CD4-positive, CD25-positive, alpha-beta regulatory T cell (primary cell): Measurements from ENCODE around the gene HOXD13. TPM values are rescaled to one million over a fixed set of nuclear protein-coding genes. Genes with fewer than 3 reads are reported as not detected.
A peak's percentile ranks its signal among the peaks of the same experiment; 100 is the strongest.

Source experiments
- ATAC-seq, 2 donors: fragments of 150-1000 bp; cut with Tn5 transposase; one replicate each; pipeline ENCODE4 v1.10.0; 2021; ENCODE audit warnings: low read depth in 2 of 2, moderate number of reproducible peaks in 2 of 2, moderate library complexity in 1 of 2
- DNase-seq, 3 donors: peaks; one replicate each; pipeline versions ENCODE4 v3.0.0 to v3.0.0-alpha.2; 2012 to 2022; ENCODE audit warnings: mixed read lengths in 1 of 3
- H3K27ac ChIP-seq: one replicate; pipeline ENCODE4 v1.7.0; 2013; ENCODE audit warnings: mild to moderate bottlenecking, low read length; ENCODE audit not compliant: insufficient read depth, poor library complexity, severe bottlenecking
- H3K27me3 ChIP-seq: one replicate; pipeline ENCODE4 v1.7.0; 2013; ENCODE audit warnings: low read length; ENCODE audit not compliant: control insufficient read depth, insufficient read depth
- H3K36me3 ChIP-seq: one replicate; pipeline ENCODE4 v1.7.0; 2013; ENCODE audit warnings: mild to moderate bottlenecking, low read length, moderate library complexity; ENCODE audit not compliant: control insufficient read depth, insufficient read depth
- H3K4me1 ChIP-seq: 2 replicates; pipeline ENCODE4 v1.7.0; 2013; ENCODE audit warnings: mild to moderate bottlenecking, low read length; ENCODE audit not compliant: insufficient read depth, control insufficient read depth, poor library complexity, severe bottlenecking
- H3K4me3 ChIP-seq: one replicate; pipeline ENCODE4 v1.7.0; 2013; ENCODE audit warnings: low read depth, mild to moderate bottlenecking, low read length, moderate library complexity
- H3K9me3 ChIP-seq, 2 experiments: 1 replicate in 1 of 2; 2 replicates in 1 of 2; pipeline ENCODE4 v1.7.0; 2013; ENCODE audit warnings: low read length in 2 of 2, mild to moderate bottlenecking in 1 of 2, moderate library complexity in 1 of 2; ENCODE audit not compliant: control insufficient read depth in 2 of 2
- H3K27ac Mint-ChIP-seq, 3 donors: one replicate each; pipeline ENCODE4 v1.8.0; 2020 to 2022; ENCODE audit warnings: mild to moderate bottlenecking in 3 of 3, mixed read lengths in 3 of 3, moderate library complexity in 2 of 3
- H3K27me3 Mint-ChIP-seq: one replicate; pipeline ENCODE4 v1.8.0; 2022; ENCODE audit warnings: mild to moderate bottlenecking, mixed read lengths
- H3K36me3 Mint-ChIP-seq: one replicate; pipeline ENCODE4 v1.8.0; 2020; ENCODE audit warnings: mixed read lengths
- H3K4me1 Mint-ChIP-seq, 4 donors: one replicate each; pipeline ENCODE4 v1.8.0; 2020 to 2022; ENCODE audit warnings: mixed read lengths in 4 of 4, mild to moderate bottlenecking in 1 of 4
- H3K4me3 Mint-ChIP-seq, 4 donors: one replicate each; pipeline ENCODE4 v1.8.0; 2020 to 2022; ENCODE audit warnings: mild to moderate bottlenecking in 4 of 4, mixed read lengths in 4 of 4, moderate library complexity in 3 of 4
- H3K9me3 Mint-ChIP-seq, 7 donors: one replicate each; pipeline ENCODE4 v1.8.0; 2020 to 2022; ENCODE audit warnings: mixed read lengths in 7 of 7, mild to moderate bottlenecking in 3 of 7, moderate library complexity in 2 of 7
- polyA plus RNA-seq, 4 donors: library from polyadenylated mRNA; unstranded; fragments of 300-500 nt; fragmentation: Illumina TruSeq; gene quantifications; one replicate each; pipeline ENCODE4 v1.2.3, GENCODE V29; 2021
- total RNA-seq: library from RNA; stranded (reverse); gene quantifications from one replicate; pipeline ENCODE4 v1.2.3, GENCODE V29; 2022

Gene HOXD13
- total and polyA plus RNA-seq, 5 donors from 2014 or later, result not detected

- DNase-seq (no peak), ATAC-seq (no peak)
- H3K9me3 Mint-ChIP-seq, result peaks cover 0 to 45% (median 8%) of the 10 kb centered on the region in 7 donors
- no peak overlapping the region for H3K4me3 ChIP-seq
- peak overlapping the region in 3 of 4 donors; percentile 29 to 52 (median 48) for H3K4me3 Mint-ChIP-seq
- H3K4me1 ChIP-seq, result peaks cover 13% of the 10 kb centered on the region
- no peak overlapping the region for H3K27ac ChIP-seq
- H3K27ac Mint-ChIP-seq, result peak overlapping the region in 1 of 3 donors; percentile 75
- H3K9me3 ChIP-seq, result peaks cover 18 to 78% of the 10 kb centered on the region in 2 experiments
- H3K36me3 ChIP-seq, result no peaks in the 10 kb centered on the region
- H3K27me3 Mint-ChIP-seq, result peaks cover 88% of the 10 kb centered on the region
- peaks cover 4% of the 10 kb centered on the region for H3K36me3 Mint-ChIP-seq
- H3K27me3 ChIP-seq, result peaks cover 56% of the 10 kb centered on the region
- peaks cover 4 to 20% (median 15%) of the 10 kb centered on the region in 4 donors for H3K4me1 Mint-ChIP-seq
Measured at GRCh38 chr2:176082525-176082823, 10.0 kb upstream of the HOXD13 start.

GRCh38 chr2:176082824-176083751, 9.4 kb upstream of the HOXD13 start:
- peak overlapping the region; percentile 20 to 81 (median 62) for H3K27ac Mint-ChIP-seq
- DNase-seq (no peak), ATAC-seq (no peak)
- H3K4me1 Mint-ChIP-seq, result peaks cover 4 to 22% (median 16%) of the 10 kb centered on the region in 4 donors
- peak overlapping the region; percentile 48 to 87 (median 66) for H3K4me3 Mint-ChIP-seq
- peaks cover 15 to 82% of the 10 kb centered on the region in 2 experiments for H3K9me3 ChIP-seq
- no peak overlapping the region for H3K4me3 ChIP-seq
- peaks cover 91% of the 10 kb centered on the region for H3K27me3 Mint-ChIP-seq
- H3K36me3 Mint-ChIP-seq, result peaks cover 4% of the 10 kb centered on the region
- H3K4me1 ChIP-seq, result peaks cover 13% of the 10 kb centered on the region
- no peak overlapping the region for H3K27ac ChIP-seq
- no peaks in the 10 kb centered on the region for H3K36me3 ChIP-seq
- peaks cover 0 to 45% (median 8%) of the 10 kb centered on the region in 7 donors for H3K9me3 Mint-ChIP-seq
- peaks cover 57% of the 10 kb centered on the region for H3K27me3 ChIP-seq

DNA sequence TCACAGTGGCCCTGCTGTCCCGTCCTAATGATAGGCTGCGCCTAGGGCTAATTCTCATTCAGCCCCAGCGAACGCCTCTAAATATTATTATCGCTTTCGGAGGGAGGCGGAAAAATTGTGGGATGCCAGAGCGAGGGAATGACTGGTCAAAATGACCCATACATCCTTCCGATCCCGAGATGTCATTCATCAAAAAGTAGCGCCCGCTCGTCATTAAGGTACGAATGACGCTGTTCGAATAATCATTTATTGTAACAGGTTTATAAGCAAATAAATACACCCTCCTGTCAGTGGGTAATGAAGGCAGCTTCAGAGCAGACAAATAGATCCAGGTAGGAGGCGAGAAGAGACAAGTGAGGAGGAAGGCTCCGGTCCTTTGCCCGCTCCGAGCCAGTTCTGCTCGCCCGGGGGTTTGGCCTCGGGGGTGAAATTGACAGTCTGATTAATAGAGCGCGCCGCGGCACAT, 8.7 kb upstream of the HOXD13 start, which contains the start of gene EVX2:
EVX2 (minus strand) TSS at position 167 of the 466 bp plus-strand sequence. CDS start 186 bp downstream, outside the sequence.
- DNase-seq, result no peak
- Mint-ChIP-seq H3K4me1 (peaks cover 6 to 26% (median 12%) of the 10 kb centered on the region in 4 donors), H3K27me3 (peaks cover 91% of the 10 kb centered on the region), H3K27ac (peak within 1 kb of the TSS; percentile 49 to 81 (median 62)), H3K36me3 (peaks cover 4% of the 10 kb centered on the region), H3K9me3 (peaks cover 0 to 46% (median under 1%) of the 10 kb centered on the region in 7 donors), H3K4me3 (peak within 1 kb of the TSS; percentile 61 to 87 (median 74))
- no peak within 1 kb of the TSS for H3K27ac ChIP-seq
- H3K9me3 ChIP-seq, result peaks cover 14 to 80% of the 10 kb centered on the region in 2 experiments
- peaks cover 13% of the 10 kb centered on the region for H3K4me1 ChIP-seq
- H3K27me3 ChIP-seq, result peaks cover 54% of the 10 kb centered on the region
- ATAC-seq, result no peak
- H3K36me3 ChIP-seq, result no peaks in the 10 kb centered on the region
- H3K4me3 ChIP-seq, result no peak within 1 kb of the TSS

DNA sequence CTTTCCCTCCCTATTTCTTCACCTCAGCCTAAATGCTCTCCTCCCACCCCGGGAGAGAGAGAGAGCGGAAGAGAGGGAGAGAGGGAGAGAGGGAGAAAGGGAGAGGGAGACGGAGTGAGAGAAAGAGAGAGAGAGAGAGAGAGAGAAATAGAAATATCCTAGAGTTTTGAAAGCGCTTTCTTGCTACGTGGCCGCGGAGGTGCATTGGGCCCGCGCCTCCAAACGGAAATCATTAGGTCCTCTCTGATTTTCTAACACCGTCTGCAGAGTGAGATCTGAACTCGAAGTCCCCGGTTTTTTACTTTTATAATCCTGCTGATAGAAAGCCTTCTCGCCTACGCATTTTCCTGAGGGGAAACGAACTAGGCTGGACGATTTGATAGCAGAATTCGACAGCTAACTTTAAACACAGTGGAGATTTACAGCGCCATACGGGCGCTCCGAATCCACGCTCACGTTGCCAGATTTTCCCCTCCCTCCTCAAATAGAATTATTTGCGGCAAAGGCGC, 7.9 kb upstream of the HOXD13 start:
- peak overlapping the region in 3 of 4 donors; percentile 61 to 80 (median 68) for H3K4me3 Mint-ChIP-seq
- Histone ChIP-seq H3K27me3 (peaks cover 57% of the 10 kb centered on the region), H3K4me1 (peaks cover 7% of the 10 kb centered on the region), H3K4me3 (no peak overlapping the region), H3K27ac (no peak overlapping the region), H3K9me3 (peaks cover 11 to 72% of the 10 kb centered on the region in 2 experiments), H3K36me3 (no peaks in the 10 kb centered on the region)
- peaks cover 7% of the 10 kb centered on the region for H3K36me3 Mint-ChIP-seq
- H3K4me1 Mint-ChIP-seq, result peaks cover 6 to 19% (median 8%) of the 10 kb centered on the region in 4 donors
- peaks cover 0 to 42% (median 0%) of the 10 kb centered on the region in 7 donors for H3K9me3 Mint-ChIP-seq
- peaks cover 91% of the 10 kb centered on the region for H3K27me3 Mint-ChIP-seq
- H3K27ac Mint-ChIP-seq, result peak overlapping the region in 1 of 3 donors; percentile 81
- DNase-seq (no peak), ATAC-seq (no peak)

- Histone ChIP-seq H3K9me3 (peaks cover 11 to 76% of the 10 kb centered on the region in 2 experiments), H3K4me3 (no peak overlapping the region), H3K27ac (no peak overlapping the region), H3K36me3 (no peaks in the 10 kb centered on the region), H3K27me3 (peaks cover 63% of the 10 kb centered on the region), H3K4me1 (peaks cover 4% of the 10 kb centered on the region)
- Mint-ChIP-seq H3K4me1 (peaks cover 6 to 19% (median 8%) of the 10 kb centered on the region in 4 donors), H3K4me3 (peak overlapping the region; percentile 8 to 82 (median 74)), H3K9me3 (peaks cover 0 to 42% (median 0%) of the 10 kb centered on the region in 7 donors), H3K27me3 (peaks cover 96% of the 10 kb centered on the region), H3K36me3 (peaks cover 7% of the 10 kb centered on the region), H3K27ac (peak overlapping the region in 2 of 3 donors; percentile 69 to 81)
- ATAC-seq (no peak), DNase-seq (no peak)
Measured at GRCh38 chr2:176085120-176085788, 7.3 kb upstream of the HOXD13 start.

DNA sequence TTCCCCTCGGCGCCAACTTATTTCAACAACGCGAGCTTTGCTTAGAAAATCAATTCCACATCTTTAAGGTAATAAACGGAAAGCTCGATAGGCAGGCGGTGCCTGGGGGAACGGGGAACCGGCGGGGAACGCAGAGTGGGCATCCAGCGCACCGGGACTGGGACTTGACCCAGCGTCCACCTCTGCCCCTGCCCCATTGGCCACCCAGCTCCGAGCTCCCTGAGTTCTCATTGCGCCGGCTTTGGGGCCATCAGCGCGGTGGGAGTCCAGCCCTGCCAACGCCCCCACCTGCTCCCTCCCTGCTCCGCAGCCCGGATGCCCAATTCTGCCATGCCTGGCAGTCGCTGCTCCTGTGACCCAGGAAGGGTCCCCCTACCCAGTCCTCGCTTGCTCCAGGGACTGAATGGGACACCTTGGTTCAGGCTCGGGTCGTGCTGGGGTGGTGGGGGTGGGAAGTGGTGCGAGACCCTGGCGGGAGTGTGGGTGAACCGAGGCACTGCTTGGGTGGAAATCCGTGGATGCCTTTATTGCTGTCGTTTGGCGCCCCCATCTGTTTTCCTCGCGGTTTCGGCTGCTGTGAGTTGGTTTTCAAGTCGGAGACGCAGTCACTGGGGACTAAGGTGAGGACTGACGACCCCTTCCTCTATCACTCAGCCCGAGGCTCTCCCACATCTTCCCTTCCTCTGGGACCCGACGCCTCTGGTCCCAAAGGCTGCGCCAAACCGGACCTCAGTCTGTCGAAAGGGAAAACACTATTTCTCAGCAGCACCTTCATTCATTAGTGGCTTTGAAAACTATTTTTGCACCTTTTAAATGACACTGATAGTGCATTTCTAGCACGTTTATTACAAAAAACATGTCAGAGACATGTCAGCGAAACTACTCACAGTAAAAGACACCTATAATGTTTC, 6.4 kb upstream of the HOXD13 start:
- peaks cover 65% of the 10 kb centered on the region for H3K27me3 ChIP-seq
- peaks cover 9 to 68% of the 10 kb centered on the region in 2 experiments for H3K9me3 ChIP-seq
- DNase-seq (peak in 1 of 3 donors; percentile 41), ATAC-seq (no peak)
- H3K9me3 Mint-ChIP-seq, result peaks cover 0 to 38% (median 0%) of the 10 kb centered on the region in 7 donors
- peak overlapping the region in 2 of 3 donors; percentile 62 to 69 for H3K27ac Mint-ChIP-seq
- H3K4me3 Mint-ChIP-seq, result peak overlapping the region; percentile 46 to 82 (median 58)
- H3K4me1 Mint-ChIP-seq, result peaks cover 6 to 17% (median 9%) of the 10 kb centered on the region in 4 donors
- peaks cover 99% of the 10 kb centered on the region for H3K27me3 Mint-ChIP-seq
- H3K27ac ChIP-seq, result no peak overlapping the region
- H3K4me1 ChIP-seq, result no peaks in the 10 kb centered on the region
- H3K36me3 ChIP-seq, result no peaks in the 10 kb centered on the region
- H3K36me3 Mint-ChIP-seq, result peaks cover 10% of the 10 kb centered on the region
- no peak overlapping the region for H3K4me3 ChIP-seq
